ENCODE data around the gene HIVEP1. TPM values are rescaled to one million over a fixed set of nuclear protein-coding genes. Genes with fewer than 3 reads are reported as not detected.
A peak's percentile ranks its signal among the peaks of the same experiment; 100 is the strongest.

The HIVEP1 gene
- total RNA-seq, 1 donor from 2014 or later, result 42.5 TPM

DNA sequence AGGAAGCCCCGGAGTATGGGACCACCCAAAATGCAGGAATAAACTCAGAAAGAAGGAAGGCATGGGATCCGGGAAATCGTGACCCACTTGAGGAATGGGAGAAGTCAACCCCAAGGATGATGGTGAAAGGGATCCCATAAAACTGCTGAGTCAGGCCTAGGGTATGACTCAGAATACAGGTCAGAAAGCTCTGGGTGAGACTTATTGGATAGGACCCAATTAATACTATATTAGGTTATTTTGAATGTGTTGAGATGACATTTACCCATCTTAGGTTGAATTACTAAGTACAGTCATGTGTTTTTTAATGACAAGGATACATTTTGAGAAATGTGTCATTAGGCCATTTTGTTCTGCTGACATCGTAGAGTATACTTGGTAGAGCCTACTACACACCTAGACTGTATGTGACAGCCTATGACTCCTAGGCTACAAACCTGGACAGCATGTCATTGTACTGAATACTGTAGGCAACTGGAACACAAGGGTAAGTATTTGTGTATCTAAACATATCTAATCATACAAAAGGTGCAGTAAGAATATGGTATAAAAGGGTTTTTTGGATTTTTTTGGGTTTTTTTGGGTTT is 17.1 kb upstream of the HIVEP1 start:
- DNase-seq (ENCODE audit: low spot score), result no peak

- no peak for DNase-seq (ENCODE audit: low spot score)
Measured at GRCh38 chr6:11996751-11997150, 15.4 kb upstream of the HIVEP1 start.

DNA sequence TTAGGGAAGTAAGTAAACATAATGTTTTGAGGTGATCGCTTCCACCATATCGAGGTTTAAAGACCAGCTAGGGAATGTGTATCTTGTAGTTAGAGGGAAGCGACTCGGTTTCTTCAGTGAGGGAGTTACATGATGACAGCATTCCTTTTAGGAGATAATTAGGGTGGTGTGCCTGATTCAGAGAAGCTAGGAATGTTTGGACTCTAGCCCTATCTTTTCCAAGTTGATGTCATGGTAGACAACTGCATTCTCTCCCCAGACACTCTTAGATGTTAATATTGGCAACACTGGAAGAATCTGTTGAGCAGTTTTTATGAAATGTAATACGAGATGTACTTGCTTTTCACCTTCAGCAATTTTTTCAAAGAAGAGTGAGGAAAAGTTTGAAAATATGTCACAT is 12.9 kb upstream of the HIVEP1 start:
- DNase-seq (ENCODE audit: low spot score), result no peak

GRCh38 chr6:12000174-12000573 is 11.9 kb upstream of the HIVEP1 start:
- no peak for DNase-seq (ENCODE audit: low spot score)

- DNase-seq (ENCODE audit: low spot score), result no peak
Measured at GRCh38 chr6:12001004-12001705, 11.0 kb upstream of the HIVEP1 start.

- DNase-seq (ENCODE audit: low spot score), result no peak
Measured at GRCh38 chr6:12001706-12002435, 10.2 kb upstream of the HIVEP1 start.

DNA sequence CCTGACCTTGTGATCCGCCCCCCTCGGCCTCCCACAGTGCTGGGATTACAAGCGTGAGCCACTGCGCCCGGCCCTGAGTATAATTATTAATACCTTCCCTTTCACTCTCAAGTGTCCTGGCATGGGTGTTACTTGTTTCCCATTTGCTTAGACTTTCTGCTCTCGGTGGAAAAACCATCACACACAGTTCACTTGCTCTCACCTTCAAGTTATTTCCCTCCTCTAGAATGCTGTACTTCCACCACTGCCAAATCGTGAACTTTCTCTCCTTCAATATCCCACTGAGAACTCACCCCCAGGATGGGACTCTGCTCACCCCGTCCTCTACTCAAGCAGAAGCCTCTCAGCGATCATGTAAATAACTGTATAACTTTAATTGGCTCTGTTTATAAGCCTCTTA is 4.6 kb upstream of the HIVEP1 start:
- no peak for DNase-seq (ENCODE audit: low spot score)

DNA sequence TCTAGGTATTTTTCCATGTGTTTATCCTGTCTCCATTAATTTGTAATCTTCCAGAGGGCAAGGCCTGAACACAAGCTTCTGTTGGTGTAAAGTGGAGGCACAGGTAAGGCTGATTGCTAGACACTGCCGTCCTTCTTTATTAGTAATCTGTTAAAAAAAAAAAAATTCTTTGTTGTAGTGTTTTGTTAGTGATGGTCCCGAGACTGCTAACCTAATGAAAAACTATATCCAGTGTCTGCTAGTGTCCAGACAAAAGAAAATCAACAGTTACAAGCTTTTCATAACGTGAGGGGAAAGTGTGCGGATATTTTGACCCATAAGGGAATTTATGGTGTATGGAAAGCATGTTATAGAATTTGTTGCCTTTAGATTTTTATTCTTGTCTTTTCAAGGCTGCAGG is 4.2 kb upstream of the HIVEP1 start:
- DNase-seq (ENCODE audit: low spot score), result no peak

DNA sequence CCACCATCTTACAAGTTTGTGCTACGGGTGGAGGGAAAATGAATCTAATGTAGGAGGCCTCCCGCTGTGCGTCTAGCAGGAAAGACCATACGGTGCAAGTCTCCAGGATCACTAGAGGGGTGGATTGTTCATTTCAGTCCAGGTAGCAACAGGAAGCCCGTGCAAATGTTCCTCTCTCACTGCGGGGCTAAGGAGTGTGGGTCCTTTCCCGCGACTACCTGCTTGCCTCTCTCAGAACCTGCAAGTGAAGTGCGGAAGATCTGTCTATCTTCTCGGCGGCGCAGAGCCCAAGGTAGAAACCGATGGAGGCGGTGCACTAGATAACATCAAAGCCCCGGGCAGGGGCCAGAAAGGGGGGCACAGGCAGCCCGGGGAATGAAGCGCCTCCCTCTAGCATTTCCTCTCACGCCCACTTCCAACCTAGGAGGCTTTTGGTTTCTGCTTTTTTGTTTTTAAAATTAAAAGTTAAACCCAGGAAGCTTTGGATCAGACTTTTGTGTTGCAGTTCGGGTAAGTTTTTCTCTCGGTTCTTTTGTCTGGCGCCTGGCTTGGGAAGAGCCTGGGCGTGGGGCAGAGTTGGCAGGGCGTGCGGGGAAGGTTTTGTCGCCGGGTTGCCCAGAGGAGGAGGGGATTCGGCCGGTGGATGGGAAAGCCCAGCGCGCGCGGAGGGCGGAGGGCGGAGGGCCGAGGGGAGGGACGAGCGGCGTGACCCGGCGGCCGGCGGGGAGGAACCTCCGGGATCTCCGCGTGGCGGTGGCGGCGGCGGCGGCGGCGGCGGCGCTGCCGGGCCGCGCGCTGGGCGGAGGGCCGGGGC is 3.5 kb upstream of the HIVEP1 start:
- DNase-seq (ENCODE audit: low spot score), result peak; percentile 85

DNA sequence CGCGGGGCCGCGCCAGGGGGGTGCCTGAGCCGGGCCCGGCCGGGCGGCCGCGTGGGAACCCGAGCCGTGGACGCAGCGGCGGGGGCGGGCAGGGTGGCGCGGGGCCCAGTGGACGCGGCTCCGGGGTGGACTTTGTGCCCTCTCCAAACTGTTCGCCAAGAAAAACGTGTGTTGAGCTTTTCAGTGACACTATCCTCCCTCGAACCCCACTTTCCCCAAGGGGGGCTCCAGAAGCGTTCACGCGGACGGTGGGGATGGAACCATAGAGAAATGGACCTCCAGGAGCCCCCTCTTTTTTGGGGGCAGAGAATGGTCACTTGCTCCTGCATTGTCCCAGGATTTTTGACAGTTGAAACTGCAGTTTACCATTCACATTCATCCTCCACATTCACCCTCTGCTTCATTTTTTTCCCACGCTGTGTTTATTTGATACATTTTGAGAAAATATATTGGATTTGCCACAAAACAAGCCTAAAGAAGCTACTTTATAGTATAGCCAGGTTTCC is 2.9 kb upstream of the HIVEP1 start:
- DNase-seq (ENCODE audit: low spot score), result no peak

DNA sequence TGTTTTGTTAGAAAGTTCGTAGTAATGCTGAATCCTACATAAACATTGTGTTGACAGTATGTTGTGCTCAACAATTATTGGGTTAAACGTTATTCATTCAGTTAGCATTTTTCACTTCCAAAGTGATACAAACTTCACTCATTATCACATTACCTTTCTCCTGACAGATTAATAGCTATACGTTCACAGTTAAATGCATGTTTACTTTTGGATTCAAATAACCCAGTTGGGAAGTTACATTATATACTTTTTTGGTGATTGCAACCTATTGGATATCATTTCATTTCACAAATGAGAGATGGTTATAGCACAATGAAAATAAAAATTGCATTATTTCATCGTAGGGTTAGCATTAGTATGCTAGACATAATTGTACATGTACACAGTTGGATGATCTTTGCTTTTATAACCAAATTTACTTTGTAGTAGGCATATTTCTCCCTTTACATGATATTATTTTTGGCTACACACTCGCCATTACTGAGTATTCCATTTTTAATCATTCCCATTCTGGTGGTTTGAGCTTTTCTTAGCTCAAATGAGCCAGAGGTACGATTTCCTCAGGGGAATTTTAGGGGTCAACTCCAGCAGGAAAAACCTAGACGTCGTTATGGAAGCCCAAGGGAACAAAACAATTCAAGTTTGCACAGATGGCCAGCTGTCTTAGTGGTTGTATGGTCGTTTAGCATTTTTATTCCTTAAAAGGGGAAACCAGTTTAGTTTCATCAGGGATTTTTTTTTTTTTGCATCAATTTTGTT is 2.1 kb upstream of the HIVEP1 start:
- DNase-seq (ENCODE audit: low spot score), result no peak

GRCh38 chr6:12010635-12011275 is 1.4 kb upstream of the HIVEP1 start:
- DNase-seq (ENCODE audit: low spot score), result peak; percentile 71

- peak; percentile 97 for DNase-seq (ENCODE audit: low spot score)
Measured at GRCh38 chr6:12011276-12012037, 655 bp upstream of the HIVEP1 start.

DNA sequence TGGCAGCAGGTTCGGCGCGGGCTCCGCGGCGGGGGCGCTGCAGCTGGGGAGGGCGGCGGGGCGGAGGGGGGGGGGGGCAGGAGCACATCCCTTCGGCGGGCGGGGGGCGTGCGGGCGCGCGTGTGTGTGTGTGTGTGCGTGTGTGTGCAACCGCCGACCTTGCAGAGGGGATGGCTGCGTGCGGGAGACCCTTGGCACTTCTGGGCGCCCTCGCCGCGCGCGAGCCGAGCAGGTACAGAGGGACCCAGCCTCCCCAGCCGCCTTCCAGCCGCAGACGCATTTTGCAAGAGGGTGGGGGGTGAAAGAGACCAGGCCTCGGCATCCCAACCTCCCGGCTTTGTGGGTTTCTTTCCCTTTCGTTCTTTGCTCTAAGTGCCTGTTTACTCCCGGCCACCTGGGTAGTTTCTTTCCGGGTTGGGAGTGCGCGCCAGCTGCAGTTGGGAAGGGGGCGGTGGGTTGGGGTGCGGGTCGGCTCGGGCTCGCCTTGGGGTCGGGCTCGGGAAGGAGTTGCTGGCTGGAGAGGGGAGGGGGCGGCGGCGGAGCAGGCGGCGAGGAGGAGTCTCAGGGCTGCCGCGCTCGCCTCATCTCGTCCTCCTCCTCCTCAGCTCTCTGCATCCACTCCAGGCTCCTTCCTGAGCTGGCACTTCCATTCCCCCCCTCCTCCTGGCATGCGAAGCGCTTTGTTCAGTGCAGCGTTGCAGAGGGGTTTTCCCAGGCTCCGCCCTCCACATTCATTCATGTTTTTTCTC is 620 bp downstream of the HIVEP1 start:
- DNase-seq (ENCODE audit: low spot score), result peak; percentile 70

- DNase-seq (ENCODE audit: low spot score), result no peak
Measured at GRCh38 chr6:12013307-12013719, 1.2 kb downstream of the HIVEP1 start.

- no peak for DNase-seq (ENCODE audit: low spot score)
Measured at GRCh38 chr6:12014027-12014872, 2.1 kb downstream of the HIVEP1 start.

- no peak for DNase-seq (ENCODE audit: low spot score)
Measured at GRCh38 chr6:12014873-12015149, 2.7 kb downstream of the HIVEP1 start.

- no peak for DNase-seq (ENCODE audit: low spot score)
Measured at GRCh38 chr6:12017263-12017662, 5.2 kb downstream of the HIVEP1 start.

All from ureter (tissue), 1 donor.